Osteocyte (in vitro differentiated cells): ENCODE measurements around the gene BSPRY. TPM values are rescaled to one million over a fixed set of nuclear protein-coding genes. Genes with fewer than 3 reads are reported as not detected.

Experiments
- DNase-seq: peaks from one replicate; pipeline ENCODE4 v3.0.0; 2021; ENCODE audit warnings: mixed read lengths; ENCODE audit not compliant: unreplicated experiment; ENCODE audit errors: extremely low spot score
- H3K27ac Mint-ChIP-seq: one replicate; pipeline ENCODE4 v1.8.0; 2021; ENCODE audit warnings: mild to moderate bottlenecking, mixed read lengths; ENCODE audit not compliant: unreplicated experiment
- H3K27me3 Mint-ChIP-seq: one replicate; pipeline ENCODE4 v1.8.0; 2021; ENCODE audit warnings: mixed read lengths; ENCODE audit not compliant: unreplicated experiment
- H3K36me3 Mint-ChIP-seq: one replicate; pipeline ENCODE4 v1.8.0; 2021; ENCODE audit warnings: mixed read lengths; ENCODE audit not compliant: unreplicated experiment
- H3K4me1 Mint-ChIP-seq: one replicate; pipeline ENCODE4 v1.8.0; 2021; ENCODE audit warnings: mixed read lengths; ENCODE audit not compliant: unreplicated experiment
- H3K4me3 Mint-ChIP-seq: one replicate; pipeline ENCODE4 v1.8.0; 2021; ENCODE audit warnings: mild to moderate bottlenecking, moderate library complexity, mixed read lengths; ENCODE audit not compliant: unreplicated experiment
- H3K9me3 Mint-ChIP-seq: one replicate; pipeline ENCODE4 v1.8.0; 2021; ENCODE audit warnings: mixed read lengths; ENCODE audit not compliant: unreplicated experiment
- total RNA-seq: library from RNA; stranded (reverse); gene quantifications from 2 replicates; pipeline ENCODE4 v1.2.1, GENCODE V29; 2021
- TF ChIP-seq, protein P1 (sequence below): fragments of 200-600 bp; sonication (generic); IDR thresholded peaks from 2 replicates; pipeline ENCODE4 v1.5.0; 2021; ENCODE audit warnings: antibody characterized with exemption, mild to moderate bottlenecking, moderate library complexity

BSPRY gene
- total RNA-seq, 1 donor from 2014 or later: not detected

DNA sequence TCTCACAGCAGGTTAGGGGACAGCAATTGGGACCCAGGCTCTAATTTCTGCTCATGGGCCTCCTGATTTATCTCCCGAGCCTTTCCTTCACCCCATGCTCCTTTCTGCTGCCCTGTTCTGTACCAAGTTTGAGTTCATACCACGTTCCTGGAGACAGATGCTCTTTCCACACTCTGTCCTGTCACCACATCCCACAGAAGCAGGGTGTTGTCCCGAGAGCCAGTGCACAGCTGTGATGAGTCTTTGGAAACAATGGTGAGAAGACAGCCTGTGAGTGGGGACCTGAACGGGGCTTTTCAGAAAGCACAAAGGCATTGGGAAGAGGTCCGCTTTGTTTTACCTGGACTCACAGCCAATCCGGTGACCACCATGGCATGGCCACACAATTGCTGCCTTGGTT is 26.7 kb upstream of the BSPRY start:
- no peak overlapping the region for H3K4me3 Mint-ChIP-seq
- no peaks in the 10 kb centered on the region for H3K9me3 Mint-ChIP-seq
- no peak overlapping the region for H3K27ac Mint-ChIP-seq
- H3K27me3 Mint-ChIP-seq: peaks cover 20% of the 10 kb centered on the region
- no peak for DNase-seq
- TF ChIP-seq, protein P1, sequence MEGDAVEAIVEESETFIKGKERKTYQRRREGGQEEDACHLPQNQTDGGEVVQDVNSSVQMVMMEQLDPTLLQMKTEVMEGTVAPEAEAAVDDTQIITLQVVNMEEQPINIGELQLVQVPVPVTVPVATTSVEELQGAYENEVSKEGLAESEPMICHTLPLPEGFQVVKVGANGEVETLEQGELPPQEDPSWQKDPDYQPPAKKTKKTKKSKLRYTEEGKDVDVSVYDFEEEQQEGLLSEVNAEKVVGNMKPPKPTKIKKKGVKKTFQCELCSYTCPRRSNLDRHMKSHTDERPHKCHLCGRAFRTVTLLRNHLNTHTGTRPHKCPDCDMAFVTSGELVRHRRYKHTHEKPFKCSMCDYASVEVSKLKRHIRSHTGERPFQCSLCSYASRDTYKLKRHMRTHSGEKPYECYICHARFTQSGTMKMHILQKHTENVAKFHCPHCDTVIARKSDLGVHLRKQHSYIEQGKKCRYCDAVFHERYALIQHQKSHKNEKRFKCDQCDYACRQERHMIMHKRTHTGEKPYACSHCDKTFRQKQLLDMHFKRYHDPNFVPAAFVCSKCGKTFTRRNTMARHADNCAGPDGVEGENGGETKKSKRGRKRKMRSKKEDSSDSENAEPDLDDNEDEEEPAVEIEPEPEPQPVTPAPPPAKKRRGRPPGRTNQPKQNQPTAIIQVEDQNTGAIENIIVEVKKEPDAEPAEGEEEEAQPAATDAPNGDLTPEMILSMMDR: no peak
- H3K4me1 Mint-ChIP-seq: no peaks in the 10 kb centered on the region
- peaks cover 8% of the 10 kb centered on the region for H3K36me3 Mint-ChIP-seq

DNA sequence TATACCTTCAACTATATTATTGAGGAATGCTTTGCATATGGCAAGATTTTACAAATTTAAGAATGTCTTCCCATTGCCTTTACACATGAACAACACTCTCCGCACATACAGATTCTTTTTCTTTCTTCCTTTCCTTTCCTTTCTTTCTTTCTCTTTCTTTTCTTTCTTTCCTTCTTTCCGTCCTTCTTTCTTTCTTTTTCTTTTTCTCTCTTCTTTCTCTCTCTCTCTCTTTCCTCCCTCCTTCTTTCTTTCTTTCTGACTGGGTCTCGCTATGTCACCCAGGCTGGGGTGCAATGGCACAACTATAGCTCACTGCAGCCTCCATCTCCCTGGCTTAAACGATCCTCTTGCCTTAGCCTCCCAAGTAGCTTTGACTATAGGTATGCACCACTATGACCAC is 23.1 kb upstream of the BSPRY start:
- H3K4me1 Mint-ChIP-seq: no peaks in the 10 kb centered on the region
- no peaks in the 10 kb centered on the region for H3K9me3 Mint-ChIP-seq
- DNase-seq: no peak
- TF ChIP-seq, protein P1: no peak
- no peak overlapping the region for H3K4me3 Mint-ChIP-seq
- peaks cover 18% of the 10 kb centered on the region for H3K27me3 Mint-ChIP-seq
- no peaks in the 10 kb centered on the region for H3K36me3 Mint-ChIP-seq
- no peak overlapping the region for H3K27ac Mint-ChIP-seq

DNA sequence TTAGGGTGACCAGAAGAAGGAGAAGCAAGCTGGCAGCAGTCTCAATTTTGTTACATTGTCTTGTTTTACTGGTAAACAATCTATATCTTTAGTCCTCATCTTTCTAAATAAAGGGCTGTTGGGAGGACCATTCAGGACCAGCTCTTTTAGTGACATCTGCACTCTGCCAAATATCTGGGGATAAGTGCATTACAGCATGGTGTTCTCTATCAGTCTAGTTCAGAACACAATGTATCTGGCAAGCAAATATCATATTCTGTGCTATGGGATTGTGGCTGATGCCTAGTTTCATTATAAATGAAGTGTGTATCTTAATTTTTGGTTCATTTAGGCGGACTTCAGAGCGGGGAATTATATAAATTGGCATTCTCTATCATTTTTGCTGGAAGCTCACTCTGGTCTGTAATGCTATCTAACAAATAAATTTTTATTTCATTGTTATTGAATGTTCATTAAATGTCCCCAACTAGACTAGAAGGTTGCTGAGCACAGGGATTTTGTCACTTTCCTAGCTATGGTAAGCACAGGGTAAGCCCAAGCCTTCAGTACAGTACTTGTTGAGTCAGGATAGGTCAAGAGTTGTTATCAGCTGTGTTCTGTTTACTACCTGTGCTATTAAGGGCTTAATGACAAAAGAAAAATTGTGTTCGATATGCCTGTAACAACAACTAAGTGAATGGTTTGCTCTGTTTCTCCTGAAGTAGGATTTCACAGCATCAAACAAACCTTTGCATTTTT is 21.1 kb upstream of the BSPRY start:
- H3K36me3 Mint-ChIP-seq: no peaks in the 10 kb centered on the region
- no peaks in the 10 kb centered on the region for H3K9me3 Mint-ChIP-seq
- no peak overlapping the region for H3K27ac Mint-ChIP-seq
- TF ChIP-seq, protein P1: no peak
- no peak for DNase-seq
- H3K4me3 Mint-ChIP-seq: no peak overlapping the region
- no peaks in the 10 kb centered on the region for H3K4me1 Mint-ChIP-seq
- peaks cover 7% of the 10 kb centered on the region for H3K27me3 Mint-ChIP-seq

DNA sequence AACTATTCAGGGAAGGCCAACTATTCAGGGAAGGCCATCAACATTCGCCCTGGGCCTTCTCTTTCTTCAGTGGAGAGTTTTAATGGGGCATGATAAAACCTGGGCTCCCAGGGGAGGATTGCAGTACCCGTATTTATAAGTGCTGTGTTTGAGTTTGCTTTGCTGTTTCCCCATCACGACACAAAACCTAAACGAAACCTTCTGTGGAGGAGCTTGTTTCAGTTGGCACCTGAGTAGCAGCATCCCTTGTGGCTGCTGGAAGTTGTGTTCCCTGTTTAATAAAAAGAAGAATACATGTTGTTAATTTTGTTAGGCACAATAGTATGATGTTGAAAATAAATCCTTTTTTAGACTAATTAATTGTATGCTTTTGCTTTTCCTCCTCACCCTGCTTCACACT is 17.6 kb upstream of the BSPRY start:
- no peak for DNase-seq
- TF ChIP-seq, protein P1: no peak
- Mint-ChIP-seq H3K4me1 (no peaks in the 10 kb centered on the region), H3K27me3 (peaks cover 3% of the 10 kb centered on the region), H3K36me3 (no peaks in the 10 kb centered on the region), H3K4me3 (no peak overlapping the region), H3K9me3 (no peaks in the 10 kb centered on the region), H3K27ac (no peak overlapping the region)

DNA sequence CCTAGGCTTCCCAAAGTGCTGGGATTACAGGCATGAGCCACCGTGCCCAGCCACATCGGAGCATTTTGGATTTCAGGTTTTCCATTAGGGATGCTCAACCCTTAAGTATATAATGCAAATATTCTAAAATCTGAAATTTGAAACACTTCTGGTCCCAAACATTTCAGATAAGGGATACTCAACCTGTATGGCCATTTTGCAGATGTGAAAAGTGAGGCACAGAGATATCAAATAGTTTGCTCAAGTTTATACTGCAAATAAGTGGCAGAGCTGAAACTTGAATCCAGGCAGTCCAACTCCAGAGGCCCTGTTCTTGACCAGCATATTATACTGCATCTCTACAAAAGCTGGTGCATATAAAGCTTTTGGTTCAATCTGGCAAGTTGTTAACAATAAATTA is 11.6 kb upstream of the BSPRY start:
- TF ChIP-seq, protein P1: no peak
- H3K27me3 Mint-ChIP-seq: peaks cover 3% of the 10 kb centered on the region
- no peak for DNase-seq
- H3K4me3 Mint-ChIP-seq: no peak overlapping the region
- no peaks in the 10 kb centered on the region for H3K36me3 Mint-ChIP-seq
- H3K4me1 Mint-ChIP-seq: peaks cover 14% of the 10 kb centered on the region
- H3K27ac Mint-ChIP-seq: no peak overlapping the region
- no peaks in the 10 kb centered on the region for H3K9me3 Mint-ChIP-seq
